ENCODE measurements around the gene TCAIM.
"Not testable (repeated sequence)": the region's sequence is repeated elsewhere in the genome, so short reads cannot be mapped to it uniquely, and the experiment has no call there.

The TCAIM gene

GRCh38 chr3:44412365-44412764 lies 73.8 kb downstream of the TCAIM start:
- no peak for TF ChIP-seq CTCF (IDR thresholded peaks at IDR 0.05; ENCODE audit: poor library complexity, severe bottlenecking)
- peaks cover 3% of the 10 kb centered on the region for H3K9me3 ChIP-seq (ENCODE audit: severe bottlenecking)
- no peak for ATAC-seq (ENCODE audit: low read depth)
- no peak overlapping the region for H3K27ac ChIP-seq (ENCODE audit: poor library complexity, severe bottlenecking)
- H3K27me3 ChIP-seq (ENCODE audit: insufficient read depth, poor library complexity, severe bottlenecking) = no peaks in the 10 kb centered on the region
- DNase-seq (ENCODE audit: low spot score) = no peak
- H3K36me3 ChIP-seq (ENCODE audit: low read depth) = no peaks in the 10 kb centered on the region
- H3K4me1 ChIP-seq (ENCODE audit: insufficient read depth, poor library complexity, severe bottlenecking) = no peaks in the 10 kb centered on the region
- H3K4me3 ChIP-seq (ENCODE audit: severe bottlenecking) = no peak overlapping the region

GRCh38 chr3:44414517-44415090 lies 76.0 kb downstream of the TCAIM start:
- ATAC-seq (ENCODE audit: low read depth) (no peak), DNase-seq (ENCODE audit: low spot score) (no peak)
- Histone ChIP-seq H3K9me3 (ENCODE audit: severe bottlenecking) (no peaks in the 10 kb centered on the region), H3K4me1 (ENCODE audit: insufficient read depth, poor library complexity, severe bottlenecking) (no peaks in the 10 kb centered on the region), H3K36me3 (ENCODE audit: low read depth) (no peaks in the 10 kb centered on the region), H3K4me3 (ENCODE audit: severe bottlenecking) (no peak overlapping the region), H3K27me3 (ENCODE audit: insufficient read depth, poor library complexity, severe bottlenecking) (no peaks in the 10 kb centered on the region), H3K27ac (ENCODE audit: poor library complexity, severe bottlenecking) (no peak overlapping the region)
- TF ChIP-seq CTCF (IDR thresholded peaks at IDR 0.05; ENCODE audit: poor library complexity, severe bottlenecking) = no peak

- no peaks in the 10 kb centered on the region for H3K4me1 ChIP-seq (ENCODE audit: insufficient read depth, poor library complexity, severe bottlenecking)
- H3K27me3 ChIP-seq (ENCODE audit: insufficient read depth, poor library complexity, severe bottlenecking) = no peaks in the 10 kb centered on the region
- H3K4me3 ChIP-seq (ENCODE audit: severe bottlenecking) = no peak overlapping the region
- no peaks in the 10 kb centered on the region for H3K36me3 ChIP-seq (ENCODE audit: low read depth)
- H3K9me3 ChIP-seq (ENCODE audit: severe bottlenecking) = no peaks in the 10 kb centered on the region
- no peak overlapping the region for H3K27ac ChIP-seq (ENCODE audit: poor library complexity, severe bottlenecking)
- TF ChIP-seq CTCF (IDR thresholded peaks at IDR 0.05; ENCODE audit: poor library complexity, severe bottlenecking) = no peak
- ATAC-seq (ENCODE audit: low read depth) (no peak), DNase-seq (ENCODE audit: low spot score) (no peak)
These were observed 76.9 kb downstream of the TCAIM start for GRCh38 chr3:44415421-44415820.

GRCh38 chr3:44416031-44417030 lies 77.8 kb downstream of the TCAIM start:
- Histone ChIP-seq H3K4me3 (ENCODE audit: severe bottlenecking) (no peak overlapping the region), H3K27ac (ENCODE audit: poor library complexity, severe bottlenecking) (no peak overlapping the region), H3K36me3 (ENCODE audit: low read depth) (no peaks in the 10 kb centered on the region), H3K27me3 (ENCODE audit: insufficient read depth, poor library complexity, severe bottlenecking) (no peaks in the 10 kb centered on the region), H3K4me1 (ENCODE audit: insufficient read depth, poor library complexity, severe bottlenecking) (no peaks in the 10 kb centered on the region), H3K9me3 (ENCODE audit: severe bottlenecking) (no peaks in the 10 kb centered on the region)
- ATAC-seq (ENCODE audit: low read depth) (no peak), DNase-seq (ENCODE audit: low spot score) (no peak)
- no peak for TF ChIP-seq CTCF (IDR thresholded peaks at IDR 0.05; ENCODE audit: poor library complexity, severe bottlenecking)

- not testable (repeated sequence) for DNase-seq (ENCODE audit: low spot score); ATAC-seq (ENCODE audit: low read depth); H3K9me3 ChIP-seq (ENCODE audit: severe bottlenecking); H3K36me3 ChIP-seq (ENCODE audit: low read depth); H3K4me1 ChIP-seq (ENCODE audit: insufficient read depth, poor library complexity, severe bottlenecking); H3K27ac ChIP-seq (ENCODE audit: poor library complexity, severe bottlenecking); H3K27me3 ChIP-seq (ENCODE audit: insufficient read depth, poor library complexity, severe bottlenecking); H3K4me3 ChIP-seq (ENCODE audit: severe bottlenecking)
These were observed 79.6 kb downstream of the TCAIM start for GRCh38 chr3:44418118-44418517.

Measured in RWPE2 (cell line).